ENCODE measurements around the gene DLK2. TPM values are rescaled to one million over a fixed set of nuclear protein-coding genes. Genes with fewer than 3 reads are reported as not detected.
"Not testable (repeated sequence)": the region's sequence is repeated elsewhere in the genome, so short reads cannot be mapped to it uniquely, and the experiment has no call there.

The DLK2 gene
- total RNA-seq (2014; rRNA removed; shearing (Covaris generic)) = 5.4 and 5.8 TPM in 2 replicates

GRCh38 chr6:43455531-43456428, at the start of gene DLK2:
Gene DLK2 (minus strand): TSS chr6:43455548. CDS start chr6:43454825, 723 bp downstream.
- H3K4me3 ChIP-seq = peak within 1 kb of the TSS; percentile 58
- H3K9me3 ChIP-seq (replicated peaks) = 0 out of 2 replicates have a peak, but pooled peaks cover 4% of the 10 kb centered on the region
- 0 out of 2 replicates have a peak, but pooled peaks cover 3% of the 10 kb centered on the region for H3K4me1 ChIP-seq
- no peaks in the 10 kb centered on the region for H3K36me3 ChIP-seq
- peak; percentile 43 to 65 for DNase-seq
- no peaks in the 10 kb centered on the region for H3K27me3 ChIP-seq
- H3K27ac ChIP-seq = no peak within 1 kb of the TSS

- Histone ChIP-seq H3K4me1 (peaks cover 12% of the 10 kb centered on the region), H3K27me3 (no peaks in the 10 kb centered on the region), H3K27ac (no peak overlapping the region), H3K4me3 (no peak overlapping the region), H3K36me3 (peaks cover 39% of the 10 kb centered on the region), H3K9me3 (replicated peaks) (no peaks in the 10 kb centered on the region)
- DNase-seq = no peak
Observed at GRCh38 chr6:43503443-43503842, 48.1 kb upstream of the DLK2 start.

GRCh38 chr6:43502666-43503065, 47.3 kb upstream of the DLK2 start:
- Histone ChIP-seq H3K9me3 (replicated peaks) (no peaks in the 10 kb centered on the region), H3K27ac (no peak overlapping the region)
- no peak for DNase-seq

GRCh38 chr6:43500921-43501320, 45.6 kb upstream of the DLK2 start:
- DNase-seq = no peak
- H3K4me1 ChIP-seq = peaks cover 18% of the 10 kb centered on the region

More at GRCh38 chr6:43502666-43503065, 47.3 kb upstream of the DLK2 start:
- Histone ChIP-seq H3K4me1 (peaks cover 14% of the 10 kb centered on the region), H3K36me3 (peaks cover 39% of the 10 kb centered on the region), H3K27me3 (no peaks in the 10 kb centered on the region), H3K4me3 (no peak overlapping the region)

GRCh38 chr6:43499028-43499815, 43.9 kb upstream of the DLK2 start:
- no peak overlapping the region for H3K27ac ChIP-seq
- no peak for DNase-seq
- H3K4me1 ChIP-seq = peaks cover 13% of the 10 kb centered on the region
- H3K9me3 ChIP-seq (replicated peaks) = no peaks in the 10 kb centered on the region
- no peak overlapping the region for H3K4me3 ChIP-seq
- peaks cover 30% of the 10 kb centered on the region for H3K36me3 ChIP-seq
- H3K27me3 ChIP-seq = no peaks in the 10 kb centered on the region

More at GRCh38 chr6:43500921-43501320, 45.6 kb upstream of the DLK2 start:
- Histone ChIP-seq H3K4me3 (no peak overlapping the region), H3K27me3 (no peaks in the 10 kb centered on the region), H3K27ac (no peak overlapping the region), H3K9me3 (replicated peaks) (no peaks in the 10 kb centered on the region), H3K36me3 (peaks cover 36% of the 10 kb centered on the region)

- not testable (repeated sequence) for H3K4me3 ChIP-seq; DNase-seq; H3K9me3 ChIP-seq (replicated peaks); H3K27ac ChIP-seq; H3K27me3 ChIP-seq
- peaks cover 22% of the 10 kb centered on the region for H3K4me1 ChIP-seq
- H3K36me3 ChIP-seq = peaks cover 23% of the 10 kb centered on the region
Observed at GRCh38 chr6:43498291-43498690, 42.9 kb upstream of the DLK2 start.

- no peak overlapping the region for H3K27ac ChIP-seq
- peaks cover 28% of the 10 kb centered on the region for H3K4me1 ChIP-seq
Observed at GRCh38 chr6:43497689-43498088, 42.3 kb upstream of the DLK2 start.

GRCh38 chr6:43497129-43497396, 41.7 kb upstream of the DLK2 start:
- no peak for DNase-seq
- Histone ChIP-seq H3K4me3 (no peak overlapping the region), H3K27me3 (no peaks in the 10 kb centered on the region), H3K9me3 (replicated peaks) (no peaks in the 10 kb centered on the region), H3K4me1 (peaks cover 33% of the 10 kb centered on the region), H3K36me3 (peaks cover 17% of the 10 kb centered on the region), H3K27ac (no peak overlapping the region)

More at GRCh38 chr6:43497689-43498088, 42.3 kb upstream of the DLK2 start:
- Histone ChIP-seq H3K4me3 (no peak overlapping the region), H3K36me3 (peaks cover 22% of the 10 kb centered on the region), H3K9me3 (replicated peaks) (no peaks in the 10 kb centered on the region), H3K27me3 (no peaks in the 10 kb centered on the region)
- peak in 1 of 2 experiments; percentile 27 for DNase-seq

- Histone ChIP-seq H3K27ac (no peak overlapping the region), H3K27me3 (no peaks in the 10 kb centered on the region), H3K36me3 (peaks cover 17% of the 10 kb centered on the region), H3K4me3 (no peak overlapping the region), H3K4me1 (peaks cover 38% of the 10 kb centered on the region), H3K9me3 (replicated peaks) (no peaks in the 10 kb centered on the region)
- peak in 1 of 2 experiments; percentile 53 for DNase-seq
Observed at GRCh38 chr6:43496370-43497128, 41.2 kb upstream of the DLK2 start.

GRCh38 chr6:43495409-43495941, 40.1 kb upstream of the DLK2 start:
- Histone ChIP-seq H3K27ac (no peak overlapping the region), H3K4me3 (no peak overlapping the region), H3K27me3 (no peaks in the 10 kb centered on the region), H3K4me1 (peaks cover 41% of the 10 kb centered on the region), H3K36me3 (peaks cover 10% of the 10 kb centered on the region), H3K9me3 (replicated peaks) (no peaks in the 10 kb centered on the region)
- no peak for DNase-seq

- DNase-seq = no peak
- Histone ChIP-seq H3K4me3 (no peak overlapping the region), H3K9me3 (replicated peaks) (no peaks in the 10 kb centered on the region), H3K4me1 (peaks cover 41% of the 10 kb centered on the region), H3K27ac (no peak overlapping the region), H3K27me3 (no peaks in the 10 kb centered on the region), H3K36me3 (peaks cover 9% of the 10 kb centered on the region)
Observed at GRCh38 chr6:43494766-43495165, 39.4 kb upstream of the DLK2 start.

GRCh38 chr6:43494321-43494720, 39.0 kb upstream of the DLK2 start:
- Histone ChIP-seq H3K4me1 (peaks cover 41% of the 10 kb centered on the region), H3K9me3 (replicated peaks) (no peaks in the 10 kb centered on the region), H3K27me3 (no peaks in the 10 kb centered on the region), H3K36me3 (peaks cover 6% of the 10 kb centered on the region), H3K27ac (no peak overlapping the region), H3K4me3 (no peak overlapping the region)
- DNase-seq = no peak

- Histone ChIP-seq H3K4me1 (peaks cover 44% of the 10 kb centered on the region), H3K9me3 (replicated peaks) (no peaks in the 10 kb centered on the region)
Observed at GRCh38 chr6:43493833-43494232, 38.5 kb upstream of the DLK2 start.

GRCh38 chr6:43493230-43493629, 37.9 kb upstream of the DLK2 start:
- DNase-seq = no peak
- Histone ChIP-seq H3K36me3 (no peaks in the 10 kb centered on the region; the same call in 1 of the 2 replicates), H3K27ac (peak overlapping the region; percentile 62), H3K4me1 (peaks cover 50% of the 10 kb centered on the region), H3K27me3 (no peaks in the 10 kb centered on the region), H3K4me3 (no peak overlapping the region), H3K9me3 (replicated peaks) (no peaks in the 10 kb centered on the region)

More at GRCh38 chr6:43493833-43494232, 38.5 kb upstream of the DLK2 start:
- H3K27me3 ChIP-seq = no peaks in the 10 kb centered on the region
- no peak overlapping the region for H3K27ac ChIP-seq
- peaks cover 4% of the 10 kb centered on the region for H3K36me3 ChIP-seq
- H3K4me3 ChIP-seq = no peak overlapping the region
- peak in 1 of 2 experiments; percentile 62 for DNase-seq
